Measurements from ENCODE around the gene NPC1L1.

The NPC1L1 gene

GRCh38 chr7:44569959-44570358, 28.8 kb upstream of the NPC1L1 start:
- Histone ChIP-seq H3K4me3 (no peak overlapping the region), H3K27ac (no peak overlapping the region)
- no peak for TF ChIP-seq CTCF (IDR thresholded peaks at IDR 0.05)
- peak; percentile 11 for DNase-seq (ENCODE audit: low spot score)

- Histone ChIP-seq H3K27ac (no peak overlapping the region), H3K4me3 (no peak overlapping the region)
- DNase-seq (ENCODE audit: low spot score): peak; percentile 53
- TF ChIP-seq CTCF (IDR thresholded peaks at IDR 0.05): no peak
These were observed 27.8 kb upstream of the NPC1L1 start for GRCh38 chr7:44568771-44569560.

GRCh38 chr7:44567884-44568283, 26.8 kb upstream of the NPC1L1 start:
- DNase-seq (ENCODE audit: low spot score): no peak
- Histone ChIP-seq H3K4me3 (no peak overlapping the region), H3K27ac (no peak overlapping the region)
- no peak for TF ChIP-seq CTCF (IDR thresholded peaks at IDR 0.05)

GRCh38 chr7:44566680-44567079, 25.6 kb upstream of the NPC1L1 start:
- DNase-seq (ENCODE audit: low spot score): no peak

GRCh38 chr7:44565795-44566559, 24.8 kb upstream of the NPC1L1 start:
- DNase-seq (ENCODE audit: low spot score): no peak
- Histone ChIP-seq H3K27ac (no peak overlapping the region), H3K4me3 (no peak overlapping the region)
- TF ChIP-seq CTCF (IDR thresholded peaks at IDR 0.05): no peak

More at GRCh38 chr7:44566680-44567079, 25.6 kb upstream of the NPC1L1 start:
- Histone ChIP-seq H3K4me3 (no peak overlapping the region), H3K27ac (no peak overlapping the region)
- no peak for TF ChIP-seq CTCF (IDR thresholded peaks at IDR 0.05)

- DNase-seq (ENCODE audit: low spot score): no peak
- Histone ChIP-seq H3K4me3 (no peak overlapping the region), H3K27ac (no peak overlapping the region)
- peak; percentile 98 for TF ChIP-seq CTCF (IDR thresholded peaks at IDR 0.05)
These were observed 24.1 kb upstream of the NPC1L1 start for GRCh38 chr7:44565097-44565794.

Data from coronary artery (tissue), 2 donors.